ENCODE data around the gene ATXN10.

Gene ATXN10

DNA sequence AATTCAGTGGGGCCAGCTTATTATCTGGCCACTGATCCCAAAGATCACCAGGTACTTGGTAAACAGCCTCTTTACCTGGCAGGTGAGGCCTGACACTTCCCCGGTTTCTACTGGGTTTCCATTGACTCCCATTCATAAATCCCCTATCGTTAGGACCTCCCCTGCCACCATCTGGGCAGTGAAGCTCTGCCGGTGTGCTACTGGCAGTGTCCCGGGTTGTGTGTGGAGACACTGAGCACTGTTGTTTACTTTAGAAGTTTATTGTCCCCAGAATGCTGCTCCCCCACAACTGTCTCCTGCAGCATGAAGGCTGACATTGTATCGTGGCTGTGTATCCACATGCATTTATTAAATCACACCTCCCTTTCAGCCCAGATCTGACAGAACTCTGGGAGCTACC is 162.6 kb downstream of the ATXN10 start:
- TF ChIP-seq EZH2phosphoT487 (IDR thresholded peaks at IDR 0.05; ENCODE audit: borderline replicate concordance, low read length) (no peak), CTCF (IDR thresholded peaks at IDR 0.05; ENCODE audit: low read depth, low read length, poor library complexity, severe bottlenecking) (no peak)
- no peaks in the 10 kb centered on the region for H3K79me2 ChIP-seq (ENCODE audit: control insufficient read depth, low read length)

DNA sequence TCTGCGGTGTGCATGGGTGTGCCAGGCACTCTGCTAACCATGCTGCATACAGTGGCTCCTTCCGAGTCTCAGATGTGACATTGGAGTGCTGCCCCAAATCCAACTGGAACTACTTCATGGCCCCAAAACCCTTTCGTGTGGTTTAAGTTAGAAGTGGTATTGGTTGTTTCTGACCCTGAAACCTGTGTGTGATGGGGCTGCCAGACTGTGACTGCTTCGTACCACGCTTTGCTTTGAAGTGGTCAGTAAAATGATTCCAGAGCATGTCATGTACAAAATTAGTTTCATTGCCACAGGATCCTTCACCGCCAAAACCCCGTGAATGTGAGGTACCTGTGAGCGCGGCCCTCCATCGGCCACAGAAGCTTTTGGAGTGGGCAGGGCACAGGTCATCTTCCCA is 163.2 kb downstream of the ATXN10 start:
- Histone ChIP-seq H4K20me1 (ENCODE audit: control insufficient read depth, insufficient read depth, low read depth, low read length) (no peaks in the 10 kb centered on the region), H3K4me1 (ENCODE audit: control insufficient read depth, low read length) (peaks cover 17% of the 10 kb centered on the region), H3K27ac (ENCODE audit: low read depth, low read length) (no peak overlapping the region), H3K4me2 (ENCODE audit: low read length) (no peak overlapping the region), H3K79me2 (ENCODE audit: control insufficient read depth, low read length) (no peaks in the 10 kb centered on the region), H3K4me3 (ENCODE audit: low read length) (no peak overlapping the region), H3K9me3 (ENCODE audit: control insufficient read depth, insufficient read depth, low read length) (0 out of 2 replicates have a peak, but pooled peaks cover 3% of the 10 kb centered on the region), H3K27me3 (ENCODE audit: control insufficient read depth, low read length) (no peaks in the 10 kb centered on the region), H3F3A (ENCODE audit: control insufficient read depth, insufficient read depth) (peaks cover 9% of the 10 kb centered on the region), H3K36me3 (ENCODE audit: control insufficient read depth, low read length) (peaks cover 20% of the 10 kb centered on the region), H3K9me2 (replicated peaks; ENCODE audit: control insufficient read depth, low read length) (no peaks in the 10 kb centered on the region)
- TF ChIP-seq CTCF (IDR thresholded peaks at IDR 0.05; ENCODE audit: low read depth, low read length, poor library complexity, severe bottlenecking) (no peak), EZH2phosphoT487 (IDR thresholded peaks at IDR 0.05; ENCODE audit: borderline replicate concordance, low read length) (no peak)

More for the DNA sequence above, 162.6 kb downstream of the ATXN10 start:
- no peak overlapping the region for H3K4me2 ChIP-seq (ENCODE audit: low read length)
- no peak overlapping the region for H3K4me3 ChIP-seq (ENCODE audit: low read length)
- no peak overlapping the region for H3K27ac ChIP-seq (ENCODE audit: low read depth, low read length)
- peaks cover 22% of the 10 kb centered on the region for H3K36me3 ChIP-seq (ENCODE audit: control insufficient read depth, low read length)
- H3K9me2 ChIP-seq (replicated peaks; ENCODE audit: control insufficient read depth, low read length) = no peaks in the 10 kb centered on the region
- no peaks in the 10 kb centered on the region for H3K27me3 ChIP-seq (ENCODE audit: control insufficient read depth, low read length)
- peaks cover 4% of the 10 kb centered on the region; the same call in 1 of the 2 replicates for H3K9me3 ChIP-seq (ENCODE audit: control insufficient read depth, insufficient read depth, low read length)
- H3F3A ChIP-seq (ENCODE audit: control insufficient read depth, insufficient read depth) = peaks cover 9% of the 10 kb centered on the region
- H4K20me1 ChIP-seq (ENCODE audit: control insufficient read depth, insufficient read depth, low read depth, low read length) = no peaks in the 10 kb centered on the region
- peaks cover 22% of the 10 kb centered on the region for H3K4me1 ChIP-seq (ENCODE audit: control insufficient read depth, low read length)

DNA sequence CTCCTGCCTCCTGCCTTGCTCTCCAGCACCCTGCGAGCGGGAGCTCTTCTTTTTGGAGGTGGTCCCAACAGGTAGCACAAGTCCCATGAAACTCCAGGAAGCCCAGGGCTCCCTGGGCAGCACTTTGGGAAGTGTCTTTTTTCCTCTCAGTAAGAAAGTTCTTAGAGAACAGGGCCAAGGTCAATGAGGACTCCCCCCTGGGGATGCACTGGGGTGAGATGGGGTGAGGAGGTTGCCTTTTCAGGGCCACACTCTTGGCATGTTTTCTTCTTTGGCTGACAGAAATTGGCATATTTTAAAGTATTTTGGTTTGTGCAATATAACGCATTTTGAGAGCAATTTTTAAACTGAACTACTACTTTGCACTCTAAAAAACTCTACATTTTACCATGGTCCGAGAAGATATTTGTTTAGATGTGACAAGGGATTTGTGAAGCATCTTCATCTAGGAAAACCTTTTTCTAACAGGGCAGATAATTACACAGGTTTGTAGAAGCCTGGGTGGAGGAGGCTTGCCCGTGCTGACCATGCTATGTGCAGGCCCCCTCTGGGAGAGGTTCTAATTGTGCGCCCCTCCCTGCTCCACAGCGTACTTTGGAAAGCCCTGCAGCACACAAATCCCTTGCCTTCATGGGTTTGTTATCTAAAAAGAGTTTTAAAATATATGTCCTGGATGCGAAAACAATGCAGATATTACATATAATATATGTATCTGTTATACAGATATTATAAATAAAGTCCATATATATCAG is 165.0 kb downstream of the ATXN10 start:
- Histone ChIP-seq H3K4me3 (ENCODE audit: low read length) (no peak overlapping the region), H3K4me2 (ENCODE audit: low read length) (no peak overlapping the region), H4K20me1 (ENCODE audit: control insufficient read depth, insufficient read depth, low read depth, low read length) (no peaks in the 10 kb centered on the region), H3K27me3 (ENCODE audit: control insufficient read depth, low read length) (no peaks in the 10 kb centered on the region), H3K9me2 (replicated peaks; ENCODE audit: control insufficient read depth, low read length) (no peaks in the 10 kb centered on the region), H3F3A (ENCODE audit: control insufficient read depth, insufficient read depth) (no peaks in the 10 kb centered on the region), H3K79me2 (ENCODE audit: control insufficient read depth, low read length) (no peaks in the 10 kb centered on the region), H3K9me3 (ENCODE audit: control insufficient read depth, insufficient read depth, low read length) (no peaks in the 10 kb centered on the region), H3K27ac (ENCODE audit: low read depth, low read length) (no peak overlapping the region), H3K4me1 (ENCODE audit: control insufficient read depth, low read length) (no peaks in the 10 kb centered on the region), H3K36me3 (ENCODE audit: control insufficient read depth, low read length) (peaks cover 17% of the 10 kb centered on the region)
- TF ChIP-seq CTCF (IDR thresholded peaks at IDR 0.05; ENCODE audit: low read depth, low read length, poor library complexity, severe bottlenecking) (no peak), EZH2phosphoT487 (IDR thresholded peaks at IDR 0.05; ENCODE audit: borderline replicate concordance, low read length) (no peak)

All from DOHH2 (cell line).